Measurements from ENCODE around the gene EPB41L3.

DNA sequence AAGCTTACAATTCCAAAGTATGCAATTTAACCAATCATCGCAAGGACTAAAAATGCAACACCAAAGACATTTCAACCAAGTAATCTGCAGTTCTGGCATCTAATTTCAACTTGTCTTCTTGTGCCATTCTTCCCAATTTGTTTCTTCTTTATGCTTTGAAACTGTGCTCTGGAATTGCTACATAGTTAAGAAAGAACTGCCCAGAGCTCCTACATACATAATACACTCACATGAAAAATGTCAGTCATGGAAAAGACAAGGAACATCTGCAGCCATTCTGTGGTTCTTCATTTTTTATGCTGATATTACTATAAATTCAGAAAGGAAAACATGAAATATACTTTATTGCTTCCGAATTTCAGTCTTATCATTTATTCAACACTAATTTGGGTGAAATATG lies 4.4 kb downstream of the EPB41L3 start:
- TF ChIP-seq, protein P1, sequence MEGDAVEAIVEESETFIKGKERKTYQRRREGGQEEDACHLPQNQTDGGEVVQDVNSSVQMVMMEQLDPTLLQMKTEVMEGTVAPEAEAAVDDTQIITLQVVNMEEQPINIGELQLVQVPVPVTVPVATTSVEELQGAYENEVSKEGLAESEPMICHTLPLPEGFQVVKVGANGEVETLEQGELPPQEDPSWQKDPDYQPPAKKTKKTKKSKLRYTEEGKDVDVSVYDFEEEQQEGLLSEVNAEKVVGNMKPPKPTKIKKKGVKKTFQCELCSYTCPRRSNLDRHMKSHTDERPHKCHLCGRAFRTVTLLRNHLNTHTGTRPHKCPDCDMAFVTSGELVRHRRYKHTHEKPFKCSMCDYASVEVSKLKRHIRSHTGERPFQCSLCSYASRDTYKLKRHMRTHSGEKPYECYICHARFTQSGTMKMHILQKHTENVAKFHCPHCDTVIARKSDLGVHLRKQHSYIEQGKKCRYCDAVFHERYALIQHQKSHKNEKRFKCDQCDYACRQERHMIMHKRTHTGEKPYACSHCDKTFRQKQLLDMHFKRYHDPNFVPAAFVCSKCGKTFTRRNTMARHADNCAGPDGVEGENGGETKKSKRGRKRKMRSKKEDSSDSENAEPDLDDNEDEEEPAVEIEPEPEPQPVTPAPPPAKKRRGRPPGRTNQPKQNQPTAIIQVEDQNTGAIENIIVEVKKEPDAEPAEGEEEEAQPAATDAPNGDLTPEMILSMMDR (conservative IDR thresholded peaks at IDR 0.05; ENCODE audit: low read length): no peak
- TF ChIP-seq EZH2phosphoT487 (IDR thresholded peaks at IDR 0.05; ENCODE audit: borderline replicate concordance, low read depth, low read length): no peak

Data from OCI-LY7 (cell line).